Liver (tissue), 9 donors: Measurements from ENCODE around the gene HOXC13. TPM values are rescaled to one million over a fixed set of nuclear protein-coding genes. Genes with fewer than 3 reads are reported as not detected.

Source experiments
- DNase-seq: peaks from one replicate; pipeline ENCODE4 v3.0.0-alpha.2; 2017; ENCODE audit warnings: low spot score
- H3K27ac ChIP-seq, 2 donors: one replicate each; pipeline ENCODE4 v1.7.0; 2013; ENCODE audit warnings: inconsistent platforms in 2 of 2, low read length in 2 of 2, control low read depth in 1 of 2, low read depth in 1 of 2, mild to moderate bottlenecking in 1 of 2
- H3K27me3 ChIP-seq, 4 donors: one replicate each; pipeline versions ENCODE4 v1.6.1 to v1.7.0; 2013; ENCODE audit warnings: low read length in 3 of 4, inconsistent platforms in 1 of 4, mild to moderate bottlenecking in 1 of 4, moderate library complexity in 1 of 4; ENCODE audit not compliant: control insufficient read depth in 4 of 4, insufficient read depth in 4 of 4
- H3K36me3 ChIP-seq, 4 donors: one replicate each; pipeline versions ENCODE4 v1.6.1 to v1.7.0; 2013; ENCODE audit warnings: low read length in 3 of 4, mild to moderate bottlenecking in 3 of 4, low read depth in 1 of 4, moderate library complexity in 1 of 4; ENCODE audit not compliant: control insufficient read depth in 4 of 4, insufficient read depth in 3 of 4
- H3K4me1 ChIP-seq, 4 donors: one replicate each; pipeline versions ENCODE4 v1.6.1 to v1.7.0; 2013; ENCODE audit warnings: low read length in 3 of 4, mild to moderate bottlenecking in 3 of 4, moderate library complexity in 1 of 4; ENCODE audit not compliant: control insufficient read depth in 4 of 4, insufficient read depth in 4 of 4
- H3K4me3 ChIP-seq, 3 donors: one replicate each; pipeline versions ENCODE4 v1.6.1 to v1.7.0; 2013; ENCODE audit warnings: low read length in 3 of 3, control low read depth in 1 of 3, low read depth in 1 of 3, mild to moderate bottlenecking in 1 of 3
- H3K9ac ChIP-seq, 2 donors: one replicate each; pipeline ENCODE4 v1.7.0; 2013; ENCODE audit warnings: low read length in 2 of 2, mild to moderate bottlenecking in 2 of 2, moderate library complexity in 2 of 2, control low read depth in 1 of 2, low read depth in 1 of 2
- H3K9me3 ChIP-seq, 4 donors: one replicate each; pipeline versions ENCODE4 v1.6.1 to v1.7.0; 2013; ENCODE audit warnings: low read length in 3 of 4; ENCODE audit not compliant: control insufficient read depth in 4 of 4
- HNF4A ChIP-seq, 2 donors: conservative IDR thresholded peaks; 2 replicates each; pipeline ENCODE4 v1.6.1; 2016; ENCODE audit warnings: antibody characterized with exemption in 2 of 2, mild to moderate bottlenecking in 2 of 2
- HNF4G ChIP-seq: IDR thresholded peaks from 2 replicates; pipeline ENCODE4 v1.6.1; 2016; ENCODE audit warnings: antibody characterized with exemption
- MAX ChIP-seq: IDR thresholded peaks from 2 replicates; pipeline ENCODE4 v1.6.1; 2016; ENCODE audit warnings: antibody characterized with exemption
- NR2F2 ChIP-seq: IDR thresholded peaks from 2 replicates; pipeline ENCODE4 v1.6.1; 2016; ENCODE audit warnings: antibody characterized with exemption
- RAD21 ChIP-seq, 2 donors: IDR thresholded peaks; 2 replicates each; pipeline ENCODE4 v1.6.1; 2016; ENCODE audit warnings: antibody characterized with exemption in 2 of 2, mild to moderate bottlenecking in 2 of 2
- REST ChIP-seq: IDR thresholded peaks from 2 replicates; pipeline ENCODE4 v1.6.1; 2016; ENCODE audit warnings: antibody characterized with exemption, mild to moderate bottlenecking
- YY1 ChIP-seq: IDR thresholded peaks from 2 replicates; pipeline ENCODE4 v1.6.1; 2016; ENCODE audit warnings: antibody characterized with exemption, mild to moderate bottlenecking
- WGBS: extraction: QIAGEN DNeasy Blood & Tissue Kit; methylation state at CpG from one replicate; pipeline ENCODE4 v1.1.7; 2013; 5-methylcytosine and 5-hydroxymethylcytosine counted together
- polyA plus RNA-seq, 2 donors: library from polyadenylated mRNA; stranded (reverse) in 1 of 2; unstranded in 1 of 2; fragments of 200-250 nt in 1 of 2; fragments of >200 nt in 1 of 2; fragmentation: Nextera tagmentation in 1 of 2; extraction: Ambion mirVana in 1 of 2; gene quantifications; one replicate each; pipeline versions ENCODE4 v1.2.1 to v1.2.3, GENCODE V29; 2013 to 2015
- total RNA-seq, 2 donors: library from RNA; depleted of rRNA; stranded (reverse); fragments of >200 nt; gene quantifications; one replicate each; pipeline ENCODE4 v1.2.3, GENCODE V29; 2014
- donor health status: healthy.
- donor health status: healthy.
- donor health status: healthy.
- donor health status: healthy.
- donor health status: healthy.

HOXC13 gene
- total and polyA plus RNA-seq, 4 donors: not detected

GRCh38 chr12:53977596-53978445 is 39.2 kb downstream of the HOXC13 start:
- no peak overlapping the region for H3K9ac ChIP-seq
- H3K27me3 ChIP-seq: peaks cover 9 to 42% (median 27%) of the 10 kb centered on the region in 4 donors
- no peak for DNase-seq
- no peak overlapping the region for H3K4me3 ChIP-seq
- H3K9me3 ChIP-seq: no peaks in the 10 kb centered on the region
- peaks cover 0 to 10% (median 4%) of the 10 kb centered on the region in 4 donors for H3K4me1 ChIP-seq
- WGBS: 9% methylated on average over 11 of the region's 11 CpGs
- TF ChIP-seq REST (no peak), HNF4G (no peak), HNF4A (conservative IDR thresholded peaks at IDR 0.05) (no peak), RAD21 (IDR thresholded peaks at IDR 0.05) (no peak)
- H3K36me3 ChIP-seq: no peaks in the 10 kb centered on the region
- no peak overlapping the region for H3K27ac ChIP-seq

GRCh38 chr12:53978477-53979356 is 40.1 kb downstream of the HOXC13 start:
- H3K9me3 ChIP-seq: peaks cover 0 to 3% (median 0%) of the 10 kb centered on the region in 4 donors
- TF ChIP-seq YY1 (no peak), NR2F2 (no peak)
- H3K36me3 ChIP-seq: no peaks in the 10 kb centered on the region
- no peak overlapping the region for H3K4me3 ChIP-seq
- H3K27ac ChIP-seq: no peak overlapping the region
- peaks cover 0 to 10% (median 4%) of the 10 kb centered on the region in 4 donors for H3K4me1 ChIP-seq
- no peak for DNase-seq
- H3K9ac ChIP-seq: no peak overlapping the region
- H3K27me3 ChIP-seq: peaks cover 13 to 43% (median 27%) of the 10 kb centered on the region in 4 donors
- 10% methylated on average over 15 of the region's 15 CpGs for WGBS

- 17% methylated on average over 7 of the region's 7 CpGs for WGBS
- H3K9me3 ChIP-seq: peaks cover 0 to 4% (median 2%) of the 10 kb centered on the region in 4 donors
- no peak overlapping the region for H3K9ac ChIP-seq
- no peak overlapping the region for H3K4me3 ChIP-seq
- H3K36me3 ChIP-seq: no peaks in the 10 kb centered on the region
- H3K4me1 ChIP-seq: peaks cover 0 to 6% (median 2%) of the 10 kb centered on the region in 4 donors
- DNase-seq: no peak
- TF ChIP-seq MAX: no peak
- H3K27ac ChIP-seq: no peak overlapping the region
- peaks cover 14 to 38% (median 26%) of the 10 kb centered on the region in 4 donors for H3K27me3 ChIP-seq
Observed at GRCh38 chr12:53980104-53980801, 41.6 kb downstream of the HOXC13 start.
